IMR-90 (cell line): Measurements from ENCODE around the gene GAREM1. TPM values are rescaled to one million over a fixed set of nuclear protein-coding genes. Genes with fewer than 3 reads are reported as not detected.

Experiments
- ATAC-seq: fragments of 200-7000 bp; cut with Tn5 transposase; 2 replicates; pipeline ENCODE4 v1.9.1; 2020; ENCODE audit warnings: low read depth, mild to moderate bottlenecking, moderate library complexity
- BruUV-seq: library from RNA; stranded (reverse); fragments of 400-500 nt; replicated peaks from 2 replicates; lab custom pipeline; 2021; lab: Mats Ljungman, UMichigan
- CTCF ChIA-PET: fragments of 300-600 bp; formaldehyde crosslinking; extraction: SDS; loops from one replicate; lab custom pipeline; 2021; ENCODE audit warnings: antibody characterized with exemption; lab: Yijun Ruan, JAX
- POLR2A ChIA-PET: fragments of 300-600 bp; sonication (Branson Sonifier 250); formaldehyde crosslinking; loops from one replicate; lab custom pipeline; 2022; ENCODE audit warnings: antibody characterized with exemption; ENCODE audit not compliant: unreplicated experiment; lab: Charles Lee
- DNase-seq: peaks from one replicate; pipeline ENCODE4 v3.0.0; 2013
- H2AFZ ChIP-seq: replicated peaks from 2 replicates; pipeline ENCODE3; 2013; ENCODE audit warnings: low read length, mild to moderate bottlenecking; ENCODE audit not compliant: poor library complexity
- H2AK5ac ChIP-seq: 2 replicates; pipeline ENCODE4 v1.6.1; 2013; ENCODE audit warnings: low read depth, low read length, inconsistent platforms
- H2AK9ac ChIP-seq: replicated peaks from 2 replicates; pipeline ENCODE3; 2013; ENCODE audit warnings: mild to moderate bottlenecking, low read depth, low read length, moderate library complexity; ENCODE audit not compliant: poor library complexity
- H2BK120ac ChIP-seq: 2 replicates; pipeline ENCODE4 v1.6.1; 2013; ENCODE audit warnings: low read depth, low read length, inconsistent platforms
- H2BK15ac ChIP-seq: 3 replicates; pipeline ENCODE4 v1.6.1; 2013; ENCODE audit warnings: low read depth, low read length, inconsistent platforms
- H2BK20ac ChIP-seq: 2 replicates; pipeline ENCODE4 v1.6.1; 2013; ENCODE audit warnings: low read depth, mild to moderate bottlenecking, inconsistent platforms, low read length, moderate library complexity
- H2BK5ac ChIP-seq: 2 replicates; pipeline ENCODE4 v1.6.1; 2013; ENCODE audit warnings: mild to moderate bottlenecking, low read depth, low read length, inconsistent platforms; ENCODE audit not compliant: poor library complexity, severe bottlenecking
- H3K14ac ChIP-seq: replicated peaks from 2 replicates; pipeline ENCODE4 v1.6.1; 2013; ENCODE audit warnings: low read depth, low read length, inconsistent platforms
- H3K18ac ChIP-seq: 2 replicates; pipeline ENCODE4 v1.6.1; 2013; ENCODE audit warnings: low read depth, low read length, control low read depth
- H3K23ac ChIP-seq: 2 replicates; pipeline ENCODE4 v1.6.1; 2013; ENCODE audit warnings: low read depth, low read length, inconsistent platforms
- H3K27ac ChIP-seq: 2 replicates; pipeline ENCODE4 v1.5.1; 2013; ENCODE audit warnings: mild to moderate bottlenecking, control low read depth, low read length; ENCODE audit not compliant: insufficient read depth
- H3K27me3 ChIP-seq: 2 replicates; pipeline ENCODE4 v1.6.1; 2013; ENCODE audit warnings: low read length; ENCODE audit not compliant: control insufficient read depth, insufficient read depth
- H3K36me3 ChIP-seq: 2 replicates; pipeline ENCODE4 v1.6.1; 2013; ENCODE audit warnings: low read length, mixed read lengths; ENCODE audit not compliant: control insufficient read depth, insufficient read depth
- H3K4ac ChIP-seq: 2 replicates; pipeline ENCODE4 v1.6.1; 2013; ENCODE audit warnings: low read depth, low read length, inconsistent platforms
- H3K4me1 ChIP-seq: 2 replicates; pipeline ENCODE4 v1.6.1; 2013; ENCODE audit warnings: low read length, mixed read lengths; ENCODE audit not compliant: control insufficient read depth, insufficient read depth
- H3K4me2 ChIP-seq: 2 replicates; pipeline ENCODE4 v1.6.1; 2013; ENCODE audit warnings: low read depth, mild to moderate bottlenecking, control low read depth, low read length, moderate library complexity
- H3K4me3 ChIP-seq: 2 replicates; pipeline ENCODE4 v1.5.1; 2013; ENCODE audit warnings: low read depth, mild to moderate bottlenecking, control low read depth, low read length, moderate library complexity; ENCODE audit not compliant: insufficient read depth
- H3K56ac ChIP-seq: 2 replicates; pipeline ENCODE4 v1.6.1; 2013; ENCODE audit warnings: low read length, inconsistent platforms; ENCODE audit not compliant: insufficient read depth; ENCODE audit errors: extremely low read depth
- H3K79me1 ChIP-seq, 2 experiments: 2 replicates each; pipeline ENCODE4 v1.6.1; 2013; ENCODE audit warnings: low read length in 2 of 2, inconsistent platforms in 1 of 2, low read depth in 1 of 2
- H3K9ac ChIP-seq: 2 replicates; pipeline ENCODE4 v1.6.1; 2013; ENCODE audit warnings: low read depth, low read length, control low read depth
- H3K9me1 ChIP-seq: 2 replicates; pipeline ENCODE4 v1.6.1; 2013; ENCODE audit warnings: low read length, inconsistent platforms; ENCODE audit not compliant: insufficient read depth
- H3K9me3 ChIP-seq: 2 replicates; pipeline ENCODE4 v1.6.1; 2013; ENCODE audit warnings: low read length; ENCODE audit not compliant: control insufficient read depth, insufficient read depth
- H4K20me1 ChIP-seq: 2 replicates; pipeline ENCODE4 v1.6.1; 2013; ENCODE audit warnings: low read length, inconsistent platforms; ENCODE audit not compliant: insufficient read depth
- H4K5ac ChIP-seq: 2 replicates; pipeline ENCODE4 v1.6.1; 2013; ENCODE audit warnings: mild to moderate bottlenecking, low read depth, low read length, control low read depth
- H4K8ac ChIP-seq, 2 experiments: 2 replicates each; pipeline ENCODE4 v1.6.1; 2013; ENCODE audit warnings: low read depth in 2 of 2, low read length in 2 of 2, control low read depth in 1 of 2, inconsistent platforms in 1 of 2
- H4K91ac ChIP-seq: 2 replicates; pipeline ENCODE4 v1.6.1; 2013; ENCODE audit warnings: low read depth, low read length, inconsistent platforms; ENCODE audit not compliant: insufficient read depth
- BHLHE40 ChIP-seq: fragments of 150-350 bp; IDR thresholded peaks from 2 replicates; pipeline ENCODE4 v1.6.1; 2016; ENCODE audit warnings: mild to moderate bottlenecking, low read depth, low read length
- CEBPB ChIP-seq: IDR thresholded peaks from 2 replicates; pipeline ENCODE4 v1.6.1; 2012; ENCODE audit warnings: low read depth, low read length, improper control_type of control experiment
- CHD1 ChIP-seq: IDR thresholded peaks from 2 replicates; pipeline ENCODE4 v1.6.1; 2012; ENCODE audit warnings: low read depth, low read length, improper control_type of control experiment
- MAFK ChIP-seq: IDR thresholded peaks from 2 replicates; pipeline ENCODE4 v1.6.1; 2012; ENCODE audit warnings: low read depth, low read length, improper control_type of control experiment
- MXI1 ChIP-seq: IDR thresholded peaks from 2 replicates; pipeline ENCODE4 v1.6.1; 2012; ENCODE audit warnings: low read depth, mild to moderate bottlenecking, low read length, moderate library complexity, borderline replicate concordance
- RAD21 ChIP-seq: IDR thresholded peaks from 2 replicates; pipeline ENCODE4 v1.6.1; 2012; ENCODE audit warnings: low read length, improper control_type of control experiment
- RCOR1 ChIP-seq: IDR thresholded peaks from 2 replicates; pipeline ENCODE4 v1.6.1; 2012; ENCODE audit warnings: mild to moderate bottlenecking, low read length, improper control_type of control experiment; ENCODE audit not compliant: insufficient replicate concordance
- RFX5 ChIP-seq: IDR thresholded peaks from 2 replicates; pipeline ENCODE4 v1.8.0; 2012; ENCODE audit warnings: low read depth, mild to moderate bottlenecking, low read length, moderate library complexity
- SMC3 ChIP-seq: fragments of 150-350 bp; IDR thresholded peaks from 2 replicates; pipeline ENCODE4 v1.6.1; 2016; ENCODE audit warnings: low read depth, mild to moderate bottlenecking, antibody characterized with exemption, low read length, moderate library complexity
- WGBS, 2 experiments: methylation state at CpG; one replicate each; pipeline versions ENCODE4 v1.1.5 to v1.1.7; 2013; ENCODE audit warnings: missing lambda C conversion rate in 2 of 2; ENCODE audit not compliant: insufficient read length in 1 of 2; ENCODE audit errors: extremely low coverage in 2 of 2; 5-methylcytosine and 5-hydroxymethylcytosine counted together
- dilution Hi-C: fragments of 300-500 bp; cut with HindIII; formaldehyde crosslinking; loops from one replicate; pipeline ENCODE4 v1.14.3; 2018; ENCODE audit warnings: low sequenced_read_pairs; ENCODE audit not compliant: unreplicated experiment
- in situ Hi-C: fragments of 300-500 bp; cut with MboI; formaldehyde crosslinking; loops from 3 replicates; pipeline ENCODE4 v1.14.3; 2019; ENCODE audit warnings: low sequenced_read_pairs, inconsistent platforms, mixed read lengths
- intact Hi-C: fragments of 100-400 bp; cut with micrococcal nuclease; formaldehyde crosslinking; loops from 2 replicates; pipeline ENCODE4 v1.10.0; 2022
- polyA plus RNA-seq, 3 experiments: library from polyadenylated mRNA; depleted of rRNA; stranded (reverse); fragments of >200 nt; gene quantifications; 2 replicates each; pipeline ENCODE4 v1.2.3, GENCODE V29; 2012; ENCODE audit warnings: low replicate concordance in 1 of 3
- total RNA-seq: library from RNA; depleted of rRNA; stranded (reverse); fragments of >200 nt; gene quantifications from 2 replicates; pipeline ENCODE4 v1.2.3, GENCODE V29; 2012
- TF ChIP-seq, protein P1 (sequence below): conservative IDR thresholded peaks from 2 replicates; pipeline ENCODE4 v1.5.1; 2012; ENCODE audit warnings: mild to moderate bottlenecking, low read depth, low read length, improper control_type of control experiment

The GAREM1 gene
- total and polyA plus RNA-seq, 2 of the 4 experiments (the other 2 are of a cell fraction) = 1.4 to 2.3 TPM

GRCh38 chr18:32429402-32429801 is 41.3 kb downstream of the GAREM1 start:
- Histone ChIP-seq H3K9me3 (no peaks in the 10 kb centered on the region), H3K4me1 (no peaks in the 10 kb centered on the region; the same call in 1 of the 2 replicates), H2BK5ac (no peak overlapping the region), H3K14ac (no peak overlapping the region), H2AFZ (no peak overlapping the region), H4K91ac (no peak overlapping the region), H2BK120ac (no peak overlapping the region), H3K4me3 (no peak overlapping the region), H4K20me1 (no peaks in the 10 kb centered on the region), H3K79me1 (no peaks in the 10 kb centered on the region), H3K18ac (no peak overlapping the region), H2AK5ac (no peak overlapping the region), H3K9me1 (no peaks in the 10 kb centered on the region), H2BK15ac (no peak overlapping the region), H4K8ac (no peak overlapping the region), H3K27ac (no peak overlapping the region), H3K56ac (no peak overlapping the region), H3K27me3 (no peaks in the 10 kb centered on the region), H2AK9ac (no peak overlapping the region), H3K4me2 (no peak overlapping the region), H3K9ac (no peak overlapping the region), H3K4ac (no peak overlapping the region), H3K36me3 (no peaks in the 10 kb centered on the region), H3K23ac (no peak overlapping the region), H4K5ac (no peak overlapping the region), H2BK20ac (no peak overlapping the region)
- intact Hi-C loops (loop anchor here (5.0 kb wide), 1 partner anchor 42 kb away; no protein-coding TSS in a partner anchor), in situ Hi-C loops (no loop called here), dilution Hi-C loops (no loop called here)
- no TSS peak for BruUV-seq
- DNase-seq (no peak), ATAC-seq (no peak)
- ChIA-PET POLR2A (no interaction called here), CTCF (no interaction called here)
- TF ChIP-seq SMC3 (no peak), RAD21 (no peak), CEBPB (no peak), CHD1 (no peak), MXI1 (no peak), RFX5 (no peak), BHLHE40 (no peak), MAFK (no peak), RCOR1 (no peak)
- TF ChIP-seq, protein P1, sequence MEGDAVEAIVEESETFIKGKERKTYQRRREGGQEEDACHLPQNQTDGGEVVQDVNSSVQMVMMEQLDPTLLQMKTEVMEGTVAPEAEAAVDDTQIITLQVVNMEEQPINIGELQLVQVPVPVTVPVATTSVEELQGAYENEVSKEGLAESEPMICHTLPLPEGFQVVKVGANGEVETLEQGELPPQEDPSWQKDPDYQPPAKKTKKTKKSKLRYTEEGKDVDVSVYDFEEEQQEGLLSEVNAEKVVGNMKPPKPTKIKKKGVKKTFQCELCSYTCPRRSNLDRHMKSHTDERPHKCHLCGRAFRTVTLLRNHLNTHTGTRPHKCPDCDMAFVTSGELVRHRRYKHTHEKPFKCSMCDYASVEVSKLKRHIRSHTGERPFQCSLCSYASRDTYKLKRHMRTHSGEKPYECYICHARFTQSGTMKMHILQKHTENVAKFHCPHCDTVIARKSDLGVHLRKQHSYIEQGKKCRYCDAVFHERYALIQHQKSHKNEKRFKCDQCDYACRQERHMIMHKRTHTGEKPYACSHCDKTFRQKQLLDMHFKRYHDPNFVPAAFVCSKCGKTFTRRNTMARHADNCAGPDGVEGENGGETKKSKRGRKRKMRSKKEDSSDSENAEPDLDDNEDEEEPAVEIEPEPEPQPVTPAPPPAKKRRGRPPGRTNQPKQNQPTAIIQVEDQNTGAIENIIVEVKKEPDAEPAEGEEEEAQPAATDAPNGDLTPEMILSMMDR = no peak
- no CpG with 5 or more reads among the region's 3 CpGs for WGBS, 2 experiments
